GM23338 (cell line): ENCODE results near the gene SS18. TPM values are rescaled to one million over a fixed set of nuclear protein-coding genes. Genes with fewer than 3 reads are reported as not detected.

ENCODE experiments used
- ATAC-seq: fragments of 200-7000 bp; cut with Tn5 transposase; 3 replicates; pipeline ENCODE4 v1.9.1; 2020
- DNase-seq: peaks from one replicate; pipeline ENCODE4 v3.0.0-alpha.2; 2015; ENCODE audit warnings: low spot score
- H2AFZ ChIP-seq: fragments of 200-600 bp; sonication (generic); 2 replicates; pipeline ENCODE4 v1.8.0; 2016; ENCODE audit warnings: antibody characterized with exemption, mild to moderate bottlenecking, moderate library complexity
- H3F3A ChIP-seq: fragments of 200-600 bp; sonication (generic); replicated peaks from 2 replicates; pipeline ENCODE4 v1.8.0; 2017; ENCODE audit warnings: antibody characterized with exemption, mixed run types, low read depth
- H3K27ac ChIP-seq: fragments of 200-600 bp; sonication (generic); 2 replicates; pipeline ENCODE4 v1.6.1; 2016; ENCODE audit warnings: low read depth
- H3K27me3 ChIP-seq: fragments of 200-600 bp; sonication (generic); 2 replicates; pipeline ENCODE4 v1.8.0; 2016; ENCODE audit warnings: mild to moderate bottlenecking, mixed run types, moderate library complexity; ENCODE audit not compliant: insufficient read depth
- H3K36me3 ChIP-seq: fragments of 200-600 bp; sonication (generic); 2 replicates; pipeline ENCODE4 v1.8.0; 2016; ENCODE audit warnings: mild to moderate bottlenecking; ENCODE audit not compliant: insufficient read depth
- H3K4me1 ChIP-seq: fragments of 200-600 bp; sonication (generic); 2 replicates; pipeline ENCODE4 v1.8.0; 2016; ENCODE audit warnings: mild to moderate bottlenecking, moderate library complexity; ENCODE audit not compliant: insufficient read depth
- H3K4me2 ChIP-seq: fragments of 200-600 bp; sonication (generic); 2 replicates; pipeline ENCODE4 v1.7.1; 2017; ENCODE audit warnings: mixed run types
- H3K4me3 ChIP-seq: fragments of 200-600 bp; sonication (generic); 2 replicates; pipeline ENCODE4 v1.6.1; 2016; ENCODE audit warnings: mixed run types
- H3K79me2 ChIP-seq: fragments of 200-600 bp; sonication (generic); replicated peaks from 2 replicates; pipeline ENCODE4 v1.8.0; 2017; ENCODE audit warnings: mild to moderate bottlenecking; ENCODE audit not compliant: insufficient read depth
- H3K9me2 ChIP-seq: fragments of 200-600 bp; sonication (generic); 2 replicates; pipeline ENCODE4 v1.8.0; 2017; ENCODE audit not compliant: insufficient read depth
- H4K20me1 ChIP-seq: fragments of 200-600 bp; sonication (generic); replicated peaks from 2 replicates; pipeline ENCODE4 v1.8.0; 2017; ENCODE audit warnings: mild to moderate bottlenecking; ENCODE audit not compliant: insufficient read depth
- H3K27ac Mint-ChIP-seq: 2 replicates; pipeline ENCODE4 v1.8.0; 2020; ENCODE audit warnings: inconsistent platforms, mild to moderate bottlenecking, moderate library complexity, mixed read lengths
- H3K27me3 Mint-ChIP-seq: 3 replicates; pipeline ENCODE4 v1.8.0; 2022; ENCODE audit warnings: low read depth, mild to moderate bottlenecking, moderate library complexity, mixed read lengths, inconsistent platforms; ENCODE audit not compliant: insufficient read depth, poor library complexity
- H3K36me3 Mint-ChIP-seq: 3 replicates; pipeline ENCODE4 v1.8.0; 2021; ENCODE audit warnings: low read depth, mild to moderate bottlenecking, inconsistent platforms, moderate library complexity, mixed read lengths
- H3K4me1 Mint-ChIP-seq: 3 replicates; pipeline ENCODE4 v1.8.0; 2020; ENCODE audit warnings: mild to moderate bottlenecking, inconsistent platforms, mixed read lengths
- H3K4me3 Mint-ChIP-seq: 3 replicates; pipeline ENCODE4 v1.8.0; 2021; ENCODE audit warnings: moderate library complexity, mild to moderate bottlenecking, inconsistent platforms, mixed read lengths
- H3K9me3 Mint-ChIP-seq: 3 replicates; pipeline ENCODE4 v1.8.0; 2020; ENCODE audit warnings: moderate library complexity, mild to moderate bottlenecking, inconsistent platforms, mixed read lengths
- CREB1 ChIP-seq: fragments of 250-450 bp; sonication (Bioruptor Pico); IDR thresholded peaks from 2 replicates; pipeline ENCODE4 v1.5.0; 2020; ENCODE audit warnings: low read depth, mild to moderate bottlenecking, moderate library complexity
- CTCF ChIP-seq, 2 experiments: fragments of 200-600 bp in 1 of 2; sonication (generic) in 1 of 2; conservative IDR thresholded peaks; 2 replicates each; pipeline versions ENCODE4 v1.5.1 to v1.6.1; 2016 to 2017; ENCODE audit warnings: antibody characterized with exemption in 2 of 2, low read depth in 2 of 2, mild to moderate bottlenecking in 2 of 2, moderate library complexity in 1 of 2
- EZH2 ChIP-seq: fragments of 200-600 bp; sonication (generic); IDR thresholded peaks from one replicate; pipeline ENCODE4 v1.8.0; 2017; ENCODE audit warnings: antibody characterized with exemption, mild to moderate bottlenecking, low read depth; ENCODE audit not compliant: unreplicated experiment
- EZH2phosphoT487 ChIP-seq: fragments of 200-600 bp; sonication (generic); IDR thresholded peaks from one replicate; pipeline ENCODE4 v1.8.1; 2018; ENCODE audit warnings: antibody characterized with exemption; ENCODE audit not compliant: unreplicated experiment
- JUNB ChIP-seq: IDR thresholded peaks from one replicate; pipeline ENCODE4 v1.6.1; 2016; ENCODE audit warnings: antibody characterized with exemption; ENCODE audit not compliant: unreplicated experiment
- NANOG ChIP-seq: IDR thresholded peaks from 2 replicates; pipeline ENCODE4 v1.6.1; 2016; ENCODE audit warnings: antibody characterized with exemption, borderline replicate concordance
- POLR2AphosphoS5 ChIP-seq: IDR thresholded peaks from 2 replicates; pipeline ENCODE4 v1.6.1; 2016; ENCODE audit warnings: antibody characterized with exemption, low read depth
- STAT1 ChIP-seq: IDR thresholded peaks from one replicate; pipeline ENCODE4 v1.6.1; 2016; ENCODE audit warnings: antibody characterized with exemption; ENCODE audit not compliant: unreplicated experiment
- ZNF114 ChIP-seq: fragments of 250-450 bp; sonication (Bioruptor Pico); IDR thresholded peaks from 2 replicates; pipeline ENCODE4 v1.5.0; 2020; ENCODE audit warnings: mild to moderate bottlenecking, moderate library complexity
- ZNF331 ChIP-seq: fragments of 250-450 bp; sonication (Bioruptor Pico); IDR thresholded peaks from 2 replicates; pipeline ENCODE4 v1.5.0; 2020; ENCODE audit warnings: low read depth, mild to moderate bottlenecking, moderate library complexity
- polyA plus RNA-seq: library from polyadenylated mRNA; unstranded; fragments of >200 nt; fragmentation: Nextera tagmentation; extraction: Ambion mirVana; gene quantifications from 2 replicates; pipeline ENCODE4 v1.2.1, GENCODE V29; 2016
- total RNA-seq: library from RNA; depleted of rRNA; stranded (reverse); fragments of >200 nt; shearing (Covaris generic); gene quantifications from 2 replicates; pipeline ENCODE4 v1.2.3, GENCODE V29; 2014
- TF ChIP-seq, protein P1 (sequence below): IDR thresholded peaks from one replicate; pipeline ENCODE4 v1.6.1; 2018; ENCODE audit warnings: antibody characterized with exemption; ENCODE audit not compliant: unreplicated experiment
- TF ChIP-seq, protein P2 (sequence below): IDR thresholded peaks from 2 replicates; pipeline ENCODE4 v1.6.1; 2016; ENCODE audit warnings: antibody characterized with exemption

The SS18 gene
- total and polyA plus RNA-seq, 2 experiments from 2014 or later = 41.3 to 148 TPM

DNA sequence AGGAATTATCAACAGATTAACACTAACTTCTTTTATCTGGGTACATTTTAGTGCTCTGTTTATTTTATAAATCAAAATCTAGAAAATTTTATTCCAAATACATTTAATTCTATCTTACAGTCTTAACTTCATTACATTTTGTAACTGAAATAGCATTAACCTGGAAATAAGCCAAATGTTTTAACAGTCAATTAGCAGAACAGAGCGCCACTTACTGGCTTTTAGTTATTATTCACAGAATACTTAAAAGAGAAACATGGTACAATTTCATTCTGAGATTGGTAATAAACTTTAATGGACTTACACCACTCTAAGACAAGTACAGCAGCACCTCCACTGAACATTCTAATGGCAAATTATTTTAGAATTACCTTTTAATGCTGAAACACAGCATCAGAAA, 38.6 kb downstream of the SS18 start (continued):
- TF ChIP-seq, protein P1, sequence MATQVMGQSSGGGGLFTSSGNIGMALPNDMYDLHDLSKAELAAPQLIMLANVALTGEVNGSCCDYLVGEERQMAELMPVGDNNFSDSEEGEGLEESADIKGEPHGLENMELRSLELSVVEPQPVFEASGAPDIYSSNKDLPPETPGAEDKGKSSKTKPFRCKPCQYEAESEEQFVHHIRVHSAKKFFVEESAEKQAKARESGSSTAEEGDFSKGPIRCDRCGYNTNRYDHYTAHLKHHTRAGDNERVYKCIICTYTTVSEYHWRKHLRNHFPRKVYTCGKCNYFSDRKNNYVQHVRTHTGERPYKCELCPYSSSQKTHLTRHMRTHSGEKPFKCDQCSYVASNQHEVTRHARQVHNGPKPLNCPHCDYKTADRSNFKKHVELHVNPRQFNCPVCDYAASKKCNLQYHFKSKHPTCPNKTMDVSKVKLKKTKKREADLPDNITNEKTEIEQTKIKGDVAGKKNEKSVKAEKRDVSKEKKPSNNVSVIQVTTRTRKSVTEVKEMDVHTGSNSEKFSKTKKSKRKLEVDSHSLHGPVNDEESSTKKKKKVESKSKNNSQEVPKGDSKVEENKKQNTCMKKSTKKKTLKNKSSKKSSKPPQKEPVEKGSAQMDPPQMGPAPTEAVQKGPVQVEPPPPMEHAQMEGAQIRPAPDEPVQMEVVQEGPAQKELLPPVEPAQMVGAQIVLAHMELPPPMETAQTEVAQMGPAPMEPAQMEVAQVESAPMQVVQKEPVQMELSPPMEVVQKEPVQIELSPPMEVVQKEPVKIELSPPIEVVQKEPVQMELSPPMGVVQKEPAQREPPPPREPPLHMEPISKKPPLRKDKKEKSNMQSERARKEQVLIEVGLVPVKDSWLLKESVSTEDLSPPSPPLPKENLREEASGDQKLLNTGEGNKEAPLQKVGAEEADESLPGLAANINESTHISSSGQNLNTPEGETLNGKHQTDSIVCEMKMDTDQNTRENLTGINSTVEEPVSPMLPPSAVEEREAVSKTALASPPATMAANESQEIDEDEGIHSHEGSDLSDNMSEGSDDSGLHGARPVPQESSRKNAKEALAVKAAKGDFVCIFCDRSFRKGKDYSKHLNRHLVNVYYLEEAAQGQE = no peak

DNA sequence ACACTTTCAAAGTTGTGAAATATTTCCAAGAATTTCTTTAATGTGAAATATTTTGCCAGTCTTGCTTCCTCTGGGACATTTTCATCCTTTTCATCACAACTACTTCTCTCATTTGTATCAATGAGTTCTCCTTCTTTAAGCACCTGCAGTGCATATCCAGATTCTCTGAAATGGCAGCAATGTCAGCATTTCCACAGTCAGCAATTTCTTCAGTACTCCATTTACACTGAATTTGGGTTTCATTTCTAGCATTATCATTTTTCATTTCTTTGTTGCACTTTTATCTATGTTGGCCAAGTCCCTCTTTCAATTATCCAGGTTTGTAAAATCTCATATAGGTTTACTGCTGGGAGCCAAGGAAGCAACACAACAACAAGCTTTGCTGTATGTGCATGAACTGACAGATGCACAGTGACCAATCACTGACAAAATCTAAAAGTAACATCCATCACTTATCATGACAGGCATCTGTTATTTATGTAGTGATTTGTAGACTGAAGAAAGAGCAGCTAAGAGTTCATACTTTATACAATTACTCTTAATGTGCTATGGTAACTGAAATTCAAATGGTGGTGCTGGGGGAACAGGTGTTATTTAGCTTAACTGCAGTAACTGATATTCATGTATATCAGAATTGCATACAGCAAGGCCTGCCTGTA, 43.9 kb downstream of the SS18 start:
- TF ChIP-seq ZNF331 = no peak

GRCh38 chr18:26044807-26045206, 45.6 kb downstream of the SS18 start:
- Mint-ChIP-seq H3K4me1 (peaks cover 5% of the 10 kb centered on the region), H3K27me3 (no peaks in the 10 kb centered on the region), H3K4me3 (no peak overlapping the region), H3K36me3 (peaks cover 23% of the 10 kb centered on the region), H3K27ac (no peak overlapping the region), H3K9me3 (peaks cover 7% of the 10 kb centered on the region; the same call in 1 of the 3 replicates)
- H3K4me2 ChIP-seq = no peak overlapping the region
- DNase-seq (no peak), ATAC-seq (no peak)
- H3K4me3 ChIP-seq = no peak overlapping the region
- no peaks in the 10 kb centered on the region; the same call in 1 of the 2 replicates for H3K4me1 ChIP-seq
- no peaks in the 10 kb centered on the region; the same call in 1 of the 2 replicates for H4K20me1 ChIP-seq
- no peaks in the 10 kb centered on the region for H3K27me3 ChIP-seq
- H3K9me2 ChIP-seq = no peaks in the 10 kb centered on the region
- TF ChIP-seq ZNF331 (no peak), CREB1 (CRISPR knock-in tag) (no peak), JUNB (no peak), NANOG (no peak), CTCF (conservative IDR thresholded peaks at IDR 0.05; ENCODE audit: low read depth in 2 of 2) (no peak), EZH2 (no peak), ZNF114 (CRISPR knock-in tag) (no peak), EZH2phosphoT487 (no peak), STAT1 (no peak), POLR2AphosphoS5 (no peak)
- TF ChIP-seq, protein P1 = no peak
- TF ChIP-seq, protein P2, sequence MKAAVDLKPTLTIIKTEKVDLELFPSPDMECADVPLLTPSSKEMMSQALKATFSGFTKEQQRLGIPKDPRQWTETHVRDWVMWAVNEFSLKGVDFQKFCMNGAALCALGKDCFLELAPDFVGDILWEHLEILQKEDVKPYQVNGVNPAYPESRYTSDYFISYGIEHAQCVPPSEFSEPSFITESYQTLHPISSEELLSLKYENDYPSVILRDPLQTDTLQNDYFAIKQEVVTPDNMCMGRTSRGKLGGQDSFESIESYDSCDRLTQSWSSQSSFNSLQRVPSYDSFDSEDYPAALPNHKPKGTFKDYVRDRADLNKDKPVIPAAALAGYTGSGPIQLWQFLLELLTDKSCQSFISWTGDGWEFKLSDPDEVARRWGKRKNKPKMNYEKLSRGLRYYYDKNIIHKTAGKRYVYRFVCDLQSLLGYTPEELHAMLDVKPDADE = no peak
- no peaks in the 10 kb centered on the region for H3K36me3 ChIP-seq
- no peak overlapping the region for H2AFZ ChIP-seq
- H3F3A ChIP-seq = no peaks in the 10 kb centered on the region
- no peak overlapping the region for H3K27ac ChIP-seq
- peaks cover 14% of the 10 kb centered on the region; the same call in 1 of the 2 replicates for H3K79me2 ChIP-seq

More for the DNA sequence above, 43.9 kb downstream of the SS18 start:
- Mint-ChIP-seq H3K9me3 (peaks cover 7% of the 10 kb centered on the region; the same call in 1 of the 3 replicates), H3K27me3 (no peaks in the 10 kb centered on the region), H3K4me3 (no peak overlapping the region), H3K27ac (no peak overlapping the region), H3K4me1 (no peaks in the 10 kb centered on the region; the same call in 2 of the 3 replicates), H3K36me3 (peaks cover 29% of the 10 kb centered on the region)
- Histone ChIP-seq H3K4me3 (no peak overlapping the region), H3K79me2 (peaks cover 18% of the 10 kb centered on the region), H3F3A (no peaks in the 10 kb centered on the region), H3K4me2 (no peak overlapping the region), H2AFZ (no peak overlapping the region), H4K20me1 (no peaks in the 10 kb centered on the region; the same call in 1 of the 2 replicates), H3K36me3 (no peaks in the 10 kb centered on the region), H3K27me3 (no peaks in the 10 kb centered on the region), H3K27ac (no peak overlapping the region), H3K9me2 (no peaks in the 10 kb centered on the region), H3K4me1 (no peaks in the 10 kb centered on the region; the same call in 1 of the 2 replicates)
- ATAC-seq = no peak
- DNase-seq = no peak
